Measurements from ENCODE around the gene ATXN1. TPM values are rescaled to one million over a fixed set of nuclear protein-coding genes. Genes with fewer than 3 reads are reported as not detected.
"Not testable (repeated sequence)": the region's sequence is repeated elsewhere in the genome, so short reads cannot be mapped to it uniquely, and the experiment has no call there.

ATXN1 gene
- total RNA-seq, 1 donor from 2014 or later = 64.5 TPM

- H3K9me3 Mint-ChIP-seq (ENCODE audit: low read depth) = no peaks in the 10 kb centered on the region
- H3K27ac Mint-ChIP-seq (ENCODE audit: unreplicated experiment) = no peak overlapping the region
- H3K27me3 Mint-ChIP-seq (ENCODE audit: low read depth) = no peaks in the 10 kb centered on the region
- TF ChIP-seq CTCF (IDR thresholded peaks at IDR 0.05) = no peak
- DNase-seq (ENCODE audit: low spot score) = no peak
- H3K36me3 Mint-ChIP-seq (ENCODE audit: low read depth) = peaks cover under 1% of the 10 kb centered on the region
- peaks cover 23% of the 10 kb centered on the region for H3K4me1 Mint-ChIP-seq (ENCODE audit: low read depth)
- no peak overlapping the region for H3K4me3 Mint-ChIP-seq (ENCODE audit: unreplicated experiment)
Observed at GRCh38 chr6:16412982-16413381, 348.3 kb downstream of the ATXN1 start.

DNA sequence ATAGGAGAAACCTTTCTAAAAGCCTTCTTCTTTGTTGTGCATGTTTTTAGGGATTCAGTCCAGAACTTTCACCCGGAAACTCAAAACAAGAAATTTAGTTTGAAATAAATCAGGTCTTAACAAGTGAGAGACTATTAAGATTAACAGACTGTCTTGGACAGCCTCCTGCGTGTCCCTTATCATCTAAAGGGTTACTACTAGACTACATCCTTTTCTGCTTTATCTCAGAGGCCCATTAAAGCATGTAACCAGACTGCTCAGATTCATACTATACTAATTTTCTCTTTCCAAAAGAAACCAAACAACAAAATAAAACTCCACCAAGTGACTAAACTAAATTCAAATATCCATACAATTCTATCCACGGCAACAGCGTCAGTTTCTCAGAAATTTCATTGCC, 349.1 kb downstream of the ATXN1 start:
- no peaks in the 10 kb centered on the region for H3K27me3 Mint-ChIP-seq (ENCODE audit: low read depth)
- H3K36me3 Mint-ChIP-seq (ENCODE audit: low read depth) = peaks cover 5% of the 10 kb centered on the region
- H3K4me3 Mint-ChIP-seq (ENCODE audit: unreplicated experiment) = no peak overlapping the region
- no peaks in the 10 kb centered on the region for H3K9me3 Mint-ChIP-seq (ENCODE audit: low read depth)
- TF ChIP-seq CTCF (IDR thresholded peaks at IDR 0.05) = no peak
- peaks cover 23% of the 10 kb centered on the region for H3K4me1 Mint-ChIP-seq (ENCODE audit: low read depth)
- no peak for DNase-seq (ENCODE audit: low spot score)
- no peak overlapping the region for H3K27ac Mint-ChIP-seq (ENCODE audit: unreplicated experiment)

DNA sequence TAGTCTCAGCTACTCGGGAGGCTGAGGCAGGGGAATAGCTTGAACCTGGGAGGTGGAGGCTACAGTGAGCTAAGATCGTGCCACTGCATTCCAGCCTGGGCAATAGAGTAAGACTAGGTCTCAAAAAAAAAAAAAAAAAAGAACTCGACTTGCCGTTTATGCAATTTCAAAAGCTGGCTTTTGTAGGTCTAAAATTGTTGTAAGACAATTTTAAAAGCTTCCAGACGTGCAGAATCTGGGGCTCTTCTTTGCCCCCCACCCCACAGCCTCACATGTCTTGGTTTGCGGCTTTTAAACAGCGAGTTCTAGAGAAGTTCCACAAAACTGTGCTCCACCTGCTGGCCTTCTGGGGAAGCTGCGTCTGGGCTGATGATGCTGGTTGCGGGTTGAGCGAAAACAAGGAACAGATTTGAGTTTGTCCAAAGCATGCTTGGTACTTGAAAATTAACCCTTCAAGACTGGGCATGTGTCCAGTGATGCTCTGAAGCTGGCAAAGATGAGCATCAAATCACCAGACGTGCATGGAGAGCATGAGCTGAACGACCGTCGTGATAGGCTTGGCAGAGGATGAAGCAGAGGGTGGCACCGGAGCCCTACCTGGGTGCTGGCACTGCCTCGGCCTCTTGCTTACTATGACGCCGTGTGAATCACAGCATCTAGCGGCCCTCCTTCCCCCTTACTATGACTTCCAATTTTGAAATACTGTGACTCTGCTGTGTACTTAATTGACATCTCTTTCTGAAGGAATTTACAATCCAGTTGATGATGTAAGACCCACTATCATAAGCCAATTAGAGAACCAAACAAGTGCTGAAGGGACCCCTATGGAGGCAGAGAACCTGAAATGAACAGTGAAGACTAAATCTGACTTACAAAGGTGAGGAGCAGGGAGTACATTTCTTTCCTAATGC, 351.5 kb downstream of the ATXN1 start:
- no peak overlapping the region for H3K27ac Mint-ChIP-seq (ENCODE audit: unreplicated experiment)
- no peaks in the 10 kb centered on the region for H3K27me3 Mint-ChIP-seq (ENCODE audit: low read depth)
- H3K4me3 Mint-ChIP-seq (ENCODE audit: unreplicated experiment) = no peak overlapping the region
- no peaks in the 10 kb centered on the region for H3K9me3 Mint-ChIP-seq (ENCODE audit: low read depth)
- TF ChIP-seq CTCF (IDR thresholded peaks at IDR 0.05) = peak; percentile 88
- no peak for DNase-seq (ENCODE audit: low spot score)
- H3K4me1 Mint-ChIP-seq (ENCODE audit: low read depth) = peaks cover 43% of the 10 kb centered on the region
- peaks cover 5% of the 10 kb centered on the region for H3K36me3 Mint-ChIP-seq (ENCODE audit: low read depth)

- Mint-ChIP-seq H3K4me1 (ENCODE audit: low read depth) (peaks cover 44% of the 10 kb centered on the region), H3K36me3 (ENCODE audit: low read depth) (peaks cover 5% of the 10 kb centered on the region), H3K27ac (ENCODE audit: unreplicated experiment) (no peak overlapping the region), H3K27me3 (ENCODE audit: low read depth) (no peaks in the 10 kb centered on the region), H3K4me3 (ENCODE audit: unreplicated experiment) (no peak overlapping the region), H3K9me3 (ENCODE audit: low read depth) (no peaks in the 10 kb centered on the region)
- no peak for DNase-seq (ENCODE audit: low spot score)
- TF ChIP-seq CTCF (IDR thresholded peaks at IDR 0.05) = no peak
Observed at GRCh38 chr6:16408766-16409165, 352.5 kb downstream of the ATXN1 start.

GRCh38 chr6:16406966-16407365, 354.3 kb downstream of the ATXN1 start:
- peaks cover 55% of the 10 kb centered on the region for H3K4me1 Mint-ChIP-seq (ENCODE audit: low read depth)
- no peak for TF ChIP-seq CTCF (IDR thresholded peaks at IDR 0.05)
- H3K9me3 Mint-ChIP-seq (ENCODE audit: low read depth) = no peaks in the 10 kb centered on the region
- no peak overlapping the region for H3K27ac Mint-ChIP-seq (ENCODE audit: unreplicated experiment)
- no peak for DNase-seq (ENCODE audit: low spot score)
- no peaks in the 10 kb centered on the region for H3K27me3 Mint-ChIP-seq (ENCODE audit: low read depth)
- peaks cover 5% of the 10 kb centered on the region for H3K36me3 Mint-ChIP-seq (ENCODE audit: low read depth)
- no peak overlapping the region for H3K4me3 Mint-ChIP-seq (ENCODE audit: unreplicated experiment)

DNA sequence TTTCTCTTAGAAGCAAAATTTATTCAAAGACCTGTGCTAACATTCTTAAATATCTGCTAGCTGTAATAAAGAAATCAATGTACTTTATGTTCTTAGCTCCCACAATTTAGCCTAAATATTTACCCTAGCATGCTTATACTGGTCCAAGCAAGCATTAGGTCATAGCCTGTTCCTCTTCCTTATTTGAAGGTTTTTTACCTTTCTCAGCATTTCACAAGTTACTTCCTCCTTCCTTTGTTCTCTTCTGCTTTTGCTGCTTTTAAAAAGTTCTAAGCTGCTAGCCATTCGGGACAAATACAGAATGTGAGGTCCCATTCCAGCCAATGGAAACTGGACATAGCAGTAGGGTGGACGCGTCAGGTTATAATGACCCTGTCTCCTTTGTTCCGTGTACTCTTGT, 354.7 kb downstream of the ATXN1 start:
- not testable (repeated sequence) for H3K27ac Mint-ChIP-seq (ENCODE audit: unreplicated experiment); H3K36me3 Mint-ChIP-seq (ENCODE audit: low read depth)
- H3K4me1 Mint-ChIP-seq (ENCODE audit: low read depth) = peaks cover 59% of the 10 kb centered on the region

More for the DNA sequence above, 354.7 kb downstream of the ATXN1 start:
- H3K9me3 Mint-ChIP-seq (ENCODE audit: low read depth); DNase-seq (ENCODE audit: low spot score); H3K27me3 Mint-ChIP-seq (ENCODE audit: low read depth); H3K4me3 Mint-ChIP-seq (ENCODE audit: unreplicated experiment): not testable (repeated sequence)

Measured in chondrocyte (in vitro differentiated cells).